HG02884 (cell line): Measurements from ENCODE around the gene RHCE.
"Not testable (repeated sequence)": the region's sequence is repeated elsewhere in the genome, so short reads cannot be mapped to it uniquely, and the experiment has no call there.

ENCODE experiments used
- ATAC-seq: cut with Tn5 transposase; IDR thresholded peaks from one replicate; pipeline ENCODE4 v1.9.1; 2021; ENCODE audit warnings: mild to moderate bottlenecking, moderate library complexity; ENCODE audit not compliant: unreplicated experiment

RHCE gene

GRCh38 chr1:25420715-25421114, at the start of gene RHCE:
RHCE (minus strand) TSS chr1:25420825; CDS start chr1:25420786, 39 bp downstream.
- not testable (repeated sequence) for ATAC-seq

GRCh38 chr1:25469177-25469576, 48.6 kb upstream of the RHCE start:
- no peak for ATAC-seq

- no peak for ATAC-seq
Measured at GRCh38 chr1:25468033-25468432, 47.4 kb upstream of the RHCE start.

GRCh38 chr1:25467616-25468015, 47.0 kb upstream of the RHCE start:
- ATAC-seq, result no peak

GRCh38 chr1:25467193-25467592, 46.6 kb upstream of the RHCE start:
- no peak for ATAC-seq

- no peak for ATAC-seq
Measured at GRCh38 chr1:25462732-25463131, 42.1 kb upstream of the RHCE start.

GRCh38 chr1:25461849-25462248, 41.2 kb upstream of the RHCE start:
- no peak for ATAC-seq

- ATAC-seq, result not testable (repeated sequence)
Measured at GRCh38 chr1:25460816-25461215, 40.2 kb upstream of the RHCE start.

GRCh38 chr1:25460020-25460419, 39.4 kb upstream of the RHCE start:
- ATAC-seq, result no peak

- no peak for ATAC-seq
Measured at GRCh38 chr1:25458541-25459298, 38.1 kb upstream of the RHCE start.

- no peak for ATAC-seq
Measured at GRCh38 chr1:25456502-25456901, 35.9 kb upstream of the RHCE start.

- no peak for ATAC-seq
Measured at GRCh38 chr1:25451908-25452307, 31.3 kb upstream of the RHCE start.

- no peak for ATAC-seq
Measured at GRCh38 chr1:25450891-25451290, 30.3 kb upstream of the RHCE start.

GRCh38 chr1:25447547-25447946, 26.9 kb upstream of the RHCE start:
- ATAC-seq, result peak; percentile 47

- ATAC-seq, result no peak
Measured at GRCh38 chr1:25445993-25446538, 25.4 kb upstream of the RHCE start.

GRCh38 chr1:25444604-25445003, 24.0 kb upstream of the RHCE start:
- ATAC-seq, result not testable (repeated sequence)

- ATAC-seq, result no peak
Measured at GRCh38 chr1:25443030-25443699, 22.5 kb upstream of the RHCE start.

- ATAC-seq, result no peak
Measured at GRCh38 chr1:25442178-25442577, 21.6 kb upstream of the RHCE start.

- ATAC-seq, result no peak
Measured at GRCh38 chr1:25439287-25439686, 18.7 kb upstream of the RHCE start.

- no peak for ATAC-seq
Measured at GRCh38 chr1:25437672-25438071, 17.0 kb upstream of the RHCE start.

GRCh38 chr1:25435397-25436108, 14.9 kb upstream of the RHCE start:
- no peak for ATAC-seq
